HG03060 (cell line): ENCODE measurements around the gene USP6NL.
A peak's percentile ranks its signal among the peaks of the same experiment; 100 is the strongest.

Experiments
- ATAC-seq: cut with Tn5 transposase; IDR thresholded peaks from one replicate; pipeline ENCODE4 v1.9.1; 2021; ENCODE audit warnings: low read depth, moderate number of reproducible peaks; ENCODE audit not compliant: unreplicated experiment

USP6NL gene

DNA sequence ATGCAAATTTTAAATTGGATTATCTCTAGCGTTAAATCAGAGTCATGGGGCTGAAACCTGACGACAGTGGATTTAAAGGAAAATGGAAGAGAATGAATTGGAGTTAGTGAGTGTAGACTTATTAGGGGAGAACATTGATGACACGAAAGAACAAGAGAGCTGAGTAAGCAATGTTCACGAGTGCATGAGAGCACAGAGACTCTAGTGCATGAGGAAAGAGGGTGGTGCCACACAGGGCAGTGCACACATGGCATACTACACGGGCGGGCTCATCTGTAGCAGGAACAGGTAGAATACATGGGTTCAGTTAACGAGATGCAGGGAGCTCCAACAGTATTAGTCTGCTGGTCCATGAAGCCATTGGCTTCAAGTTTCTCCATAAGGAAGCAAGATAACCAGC lies 53.9 kb downstream of the USP6NL start:
- ATAC-seq: no peak

DNA sequence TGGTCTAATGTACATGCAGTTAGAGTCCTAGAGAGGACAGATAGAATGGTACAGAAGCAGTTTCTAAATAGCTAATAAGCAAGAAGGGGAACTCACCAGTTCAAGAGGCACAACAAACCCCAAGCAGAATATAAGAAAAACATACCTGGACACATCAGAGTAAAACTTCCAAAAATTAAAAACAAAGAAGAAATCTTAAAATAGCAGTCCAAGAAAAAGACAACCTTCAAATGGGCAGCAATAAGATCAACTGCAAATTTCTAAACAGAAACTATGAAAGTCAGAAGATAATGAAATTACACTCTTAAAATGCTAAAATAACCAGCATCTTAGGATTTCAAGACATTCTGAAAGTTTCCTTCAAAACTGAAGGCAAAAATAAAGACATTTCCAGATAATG lies 55.9 kb downstream of the USP6NL start:
- ATAC-seq: no peak

DNA sequence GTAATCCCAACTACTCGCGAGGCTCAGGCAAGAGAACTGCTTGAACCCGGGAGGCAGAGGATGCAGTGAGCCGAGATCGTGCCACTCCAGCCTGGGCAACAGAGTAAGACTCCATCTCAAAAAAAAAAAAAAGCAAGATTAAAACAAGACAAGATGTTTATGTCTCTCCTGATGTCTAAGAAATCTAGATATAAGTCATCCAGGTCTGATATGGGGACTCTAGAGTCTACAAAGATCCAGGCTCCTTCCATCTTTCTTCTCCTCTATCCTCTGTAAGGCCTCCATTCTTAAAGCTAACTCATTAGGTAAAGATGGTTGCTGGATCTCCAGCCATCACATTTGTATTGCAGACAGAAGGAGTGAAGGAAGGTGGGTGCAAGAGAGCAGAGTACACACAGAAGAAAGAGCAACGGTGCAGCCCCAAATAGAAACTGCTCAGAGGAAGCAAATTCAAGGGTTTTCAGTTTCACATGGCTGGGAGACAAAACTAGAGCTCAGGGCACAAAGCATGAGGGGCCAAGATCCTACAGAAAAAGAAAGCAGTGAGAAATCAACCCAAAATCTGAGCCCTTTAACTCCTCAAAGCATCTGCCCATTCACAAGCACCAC lies 57.6 kb downstream of the USP6NL start:
- ATAC-seq: peak; percentile 52

DNA sequence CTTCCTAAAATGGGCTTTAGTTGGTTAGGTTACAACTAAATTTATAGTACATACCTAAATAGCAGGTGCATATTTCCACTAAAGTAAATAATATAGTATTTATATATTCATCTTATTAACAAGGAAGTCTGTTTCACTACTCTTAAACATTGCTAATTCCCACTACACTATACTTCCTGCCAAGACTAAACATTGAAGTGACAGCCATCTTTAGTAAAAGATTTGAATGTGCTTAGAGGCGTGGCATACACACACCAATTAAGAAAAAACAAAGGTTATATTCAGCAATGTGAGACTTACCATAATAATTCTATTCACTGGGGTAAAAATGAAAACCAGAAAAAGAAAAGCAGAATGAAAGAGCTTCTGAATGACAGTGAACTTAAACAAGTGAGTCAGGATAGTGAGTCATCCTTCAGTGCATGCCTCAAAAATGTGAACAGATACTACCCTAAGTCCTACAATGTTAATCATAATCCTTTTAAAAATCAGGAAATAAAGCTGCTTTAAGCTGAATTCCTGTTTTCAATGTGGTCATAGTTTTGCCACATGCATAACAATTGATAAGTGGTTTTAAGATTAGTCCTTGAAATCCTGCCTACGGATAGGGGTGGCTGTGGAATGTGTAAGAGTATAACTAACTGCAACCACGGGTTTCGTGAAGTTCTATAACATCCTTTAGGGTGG lies 59.4 kb downstream of the USP6NL start:
- no peak for ATAC-seq

DNA sequence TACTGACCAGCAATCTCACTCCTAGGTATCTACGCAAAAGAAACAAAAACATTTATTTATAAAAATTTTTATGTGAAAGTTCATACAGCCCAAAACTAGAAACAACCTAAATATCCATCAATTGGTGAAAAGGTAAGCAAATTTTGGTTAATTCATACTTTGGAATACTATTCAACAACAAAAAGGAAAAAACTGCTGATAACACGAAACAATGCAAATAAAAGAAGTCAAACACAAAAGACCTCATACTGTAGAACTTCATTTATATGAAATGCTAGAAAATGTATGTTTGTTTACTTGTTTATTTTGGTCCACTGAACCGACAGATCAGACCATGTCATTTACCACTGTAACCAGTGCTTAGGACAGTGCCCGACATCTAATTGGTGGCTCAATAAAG lies 60.3 kb downstream of the USP6NL start:
- ATAC-seq: no peak

DNA sequence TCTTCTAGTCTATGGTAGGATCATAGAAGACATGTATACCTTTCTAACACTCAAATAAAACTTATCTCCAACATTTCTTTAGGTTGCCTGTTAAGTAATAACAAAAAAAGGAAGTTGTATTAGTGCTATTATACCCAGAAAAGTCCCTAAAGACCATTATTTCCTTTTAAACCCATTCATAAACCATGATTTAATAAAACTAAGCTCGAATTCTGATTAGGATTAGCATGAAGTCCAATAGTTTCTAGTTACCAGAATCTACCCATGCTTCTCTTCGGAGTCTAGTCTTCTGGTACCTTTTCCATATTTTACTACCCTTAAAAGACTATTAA lies 62.7 kb downstream of the USP6NL start:
- ATAC-seq: no peak

DNA sequence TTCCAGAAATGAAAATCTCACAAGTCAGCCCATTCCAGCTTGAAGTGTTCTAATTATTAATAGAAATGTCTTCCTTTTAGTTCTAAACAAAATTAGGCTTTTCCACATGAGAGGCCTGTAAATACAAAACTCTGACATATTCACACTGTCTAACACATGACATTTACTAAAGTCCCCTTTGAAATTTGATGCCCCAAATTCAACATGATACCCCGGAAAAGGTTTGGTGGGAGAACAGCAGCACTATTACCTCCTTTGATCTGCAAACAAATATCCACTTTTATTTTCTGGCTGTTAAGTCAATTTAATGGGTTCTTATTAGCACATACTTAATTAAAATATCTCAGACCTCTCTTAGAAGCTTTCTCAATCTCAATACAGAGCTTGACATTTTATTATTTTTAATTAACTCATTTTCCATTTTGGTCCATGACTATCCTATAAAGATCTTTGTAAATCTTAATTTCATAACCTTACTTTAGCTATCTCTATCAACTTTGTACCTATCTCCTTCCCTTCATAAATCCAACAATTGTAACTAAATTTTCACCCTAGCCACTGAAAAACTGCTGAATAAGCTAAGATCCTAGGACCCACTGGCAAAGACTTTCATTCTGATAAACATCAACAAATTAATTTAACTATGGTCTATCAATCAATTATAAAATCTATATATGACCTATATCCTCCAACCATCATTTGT lies 63.2 kb downstream of the USP6NL start:
- no peak for ATAC-seq

DNA sequence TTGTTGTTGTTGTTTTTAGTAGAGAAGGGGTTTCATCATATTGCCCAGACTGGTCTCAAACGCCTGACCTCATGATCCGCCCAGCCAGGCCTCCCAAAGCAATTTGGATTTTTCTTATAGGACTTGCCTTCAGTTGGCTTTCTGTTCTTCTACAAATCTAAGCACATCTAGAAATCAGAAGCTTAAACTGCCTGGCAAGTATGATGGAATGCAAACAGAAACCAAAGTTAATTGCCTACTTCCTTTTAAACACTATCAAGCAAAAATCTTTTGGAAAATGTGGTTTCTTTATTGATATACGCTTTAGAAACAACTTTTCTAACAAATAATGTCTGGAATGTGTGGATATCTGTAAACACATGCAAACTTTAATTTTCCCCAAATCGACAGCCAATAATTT lies 64.9 kb downstream of the USP6NL start:
- ATAC-seq: no peak

DNA sequence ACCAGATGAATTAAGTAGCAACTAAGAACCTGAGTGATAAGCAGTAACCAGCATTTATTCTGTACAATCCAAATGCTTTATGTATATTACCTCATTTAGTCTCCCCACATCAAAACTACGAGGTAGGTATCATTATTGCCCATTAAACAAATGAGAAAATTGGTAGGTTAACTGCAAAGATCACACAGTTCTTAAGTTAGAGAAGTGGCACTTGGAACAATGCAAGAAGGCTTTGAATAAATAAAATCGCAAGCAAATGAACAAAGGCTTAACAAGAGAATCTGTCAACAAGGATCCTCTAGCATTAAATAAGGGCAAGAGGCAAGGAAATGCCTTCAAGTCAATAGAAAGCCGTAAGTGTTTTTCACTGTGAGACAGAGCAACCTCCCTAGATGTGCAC lies 70.2 kb downstream of the USP6NL start:
- no peak for ATAC-seq

DNA sequence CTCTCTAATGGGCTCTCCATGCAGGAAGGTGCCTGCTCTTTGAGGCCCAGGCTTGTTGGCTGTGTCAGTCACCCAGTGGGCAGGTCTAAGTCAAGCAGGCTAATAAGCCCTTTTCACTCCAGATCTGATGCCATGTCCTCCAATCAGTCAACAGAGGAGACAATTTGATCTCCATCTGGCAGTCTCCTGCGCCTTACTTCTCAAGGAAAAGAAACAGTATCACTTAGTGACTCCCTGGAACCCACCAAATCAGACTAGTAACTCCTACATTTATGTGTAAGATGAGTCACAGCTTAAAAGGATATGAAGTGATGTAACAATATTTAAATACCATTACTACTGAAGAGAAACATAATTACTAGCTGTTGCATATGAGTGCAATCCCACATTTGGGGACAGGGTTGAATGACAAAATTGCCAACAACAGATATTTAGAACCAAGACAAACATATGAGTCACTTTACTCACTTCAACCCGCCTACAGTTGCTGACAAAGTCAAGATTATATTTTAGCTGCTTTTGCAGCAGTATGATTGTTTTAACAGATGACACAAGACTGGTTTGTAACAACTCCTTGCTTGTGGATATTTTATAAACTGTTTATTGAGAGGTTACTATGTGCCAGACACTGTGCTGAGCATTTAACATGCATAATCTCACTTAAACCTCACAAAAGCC lies 72.1 kb downstream of the USP6NL start:
- ATAC-seq: no peak

DNA sequence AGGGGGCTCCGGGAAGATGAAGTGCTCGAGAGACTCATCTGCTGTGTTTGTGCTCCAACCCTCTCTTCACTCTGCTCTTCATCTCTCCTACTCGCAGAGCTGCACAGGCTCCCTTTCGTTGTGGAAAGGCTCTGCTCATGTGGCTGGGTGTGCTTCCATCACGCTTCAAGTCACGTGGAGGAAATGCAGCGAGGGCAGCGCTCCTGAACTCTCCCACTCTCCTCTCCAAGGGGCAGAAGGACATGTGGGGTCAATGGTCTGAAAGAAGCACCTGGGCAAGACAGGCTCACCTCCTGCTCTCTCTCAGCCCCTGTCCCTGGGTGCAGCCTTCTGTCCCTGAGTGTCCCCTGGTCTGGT lies 72.6 kb downstream of the USP6NL start:
- no peak for ATAC-seq

DNA sequence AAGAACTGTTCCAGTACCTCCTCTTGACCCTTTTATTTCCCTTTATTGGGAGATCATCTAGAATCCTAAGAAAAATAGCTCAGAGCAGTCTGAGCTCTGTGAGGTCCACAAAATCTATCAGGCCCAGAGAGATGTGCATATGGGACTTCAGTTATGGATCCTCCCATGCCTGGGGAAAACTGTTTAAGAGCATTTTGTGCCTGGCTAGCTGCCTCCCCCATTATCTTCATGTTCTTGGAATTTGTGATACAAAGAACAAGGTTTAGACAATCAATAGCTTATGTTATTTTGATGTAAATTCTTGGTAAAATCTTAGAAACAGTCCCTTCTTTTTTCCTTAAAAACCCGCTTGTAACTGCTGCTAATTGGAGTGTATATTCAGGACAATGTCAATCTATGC lies 75.2 kb downstream of the USP6NL start:
- ATAC-seq: no peak

DNA sequence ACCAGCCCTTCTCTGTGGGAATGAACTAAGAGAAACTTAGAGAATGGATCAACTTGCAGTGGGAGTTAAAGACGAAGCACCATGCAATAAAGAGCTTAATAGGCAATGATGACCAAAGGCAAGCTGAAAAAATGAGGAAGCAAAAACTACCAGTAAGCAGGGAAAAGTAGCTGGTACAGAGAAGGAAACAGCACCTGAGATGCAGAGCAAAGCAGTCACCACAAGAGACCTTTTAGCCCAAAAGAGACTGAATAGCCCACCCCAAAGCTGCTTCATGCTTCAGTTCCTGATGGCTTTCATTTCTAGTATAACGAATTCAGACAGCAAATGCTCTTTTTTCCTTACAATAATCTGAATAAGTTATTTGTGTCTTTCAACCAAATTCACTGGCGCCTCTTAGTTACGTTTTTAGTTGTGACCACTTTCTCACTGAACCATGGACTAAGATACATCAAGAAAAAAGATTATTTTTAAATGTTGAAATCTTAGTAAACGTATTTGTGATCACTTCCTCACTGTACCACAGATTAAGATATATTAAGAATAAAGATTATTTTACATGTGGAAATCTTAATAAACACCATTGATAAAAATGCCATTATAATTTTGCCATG lies 76.0 kb downstream of the USP6NL start:
- ATAC-seq: no peak

DNA sequence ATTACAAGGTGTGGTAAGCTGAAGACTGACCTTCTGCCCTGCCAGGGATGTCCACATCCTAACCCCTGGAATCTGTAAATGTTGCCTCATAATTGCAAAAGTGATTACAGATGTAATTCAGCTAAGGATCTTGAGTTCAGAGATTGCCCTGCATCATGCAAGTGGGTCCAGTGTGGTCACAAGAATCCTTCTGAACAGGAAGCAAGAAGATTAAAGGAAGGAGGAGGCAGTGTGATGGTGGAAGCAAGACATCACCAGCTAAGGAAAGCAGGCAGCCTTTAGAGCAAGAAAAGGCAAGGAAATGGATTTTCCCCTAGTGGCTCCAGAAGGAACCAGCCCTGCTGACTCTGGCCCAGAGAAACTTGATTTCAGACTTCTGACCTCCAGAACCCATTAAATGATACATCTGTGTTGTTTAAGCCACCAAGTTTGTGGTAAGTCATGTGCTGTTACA lies 78.1 kb downstream of the USP6NL start:
- no peak for ATAC-seq

DNA sequence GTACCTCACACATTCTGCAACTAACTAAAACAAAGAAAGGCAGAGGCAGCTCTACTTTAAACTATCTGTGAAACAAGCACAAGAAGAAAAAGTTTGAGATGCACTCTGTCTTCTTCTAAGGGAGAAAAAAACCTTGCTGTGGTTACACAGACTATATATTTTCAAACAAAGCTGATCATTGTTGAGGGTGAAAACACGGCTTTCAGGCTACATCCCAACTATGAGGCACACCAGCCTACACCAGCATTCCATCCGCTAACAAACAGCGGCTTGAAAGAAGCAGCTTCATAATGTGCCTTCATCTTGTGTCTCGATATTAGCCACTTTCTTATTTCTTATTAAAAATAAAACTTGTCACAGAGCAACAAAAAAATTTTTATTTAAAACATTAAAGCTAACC lies 79.1 kb downstream of the USP6NL start:
- no peak for ATAC-seq

DNA sequence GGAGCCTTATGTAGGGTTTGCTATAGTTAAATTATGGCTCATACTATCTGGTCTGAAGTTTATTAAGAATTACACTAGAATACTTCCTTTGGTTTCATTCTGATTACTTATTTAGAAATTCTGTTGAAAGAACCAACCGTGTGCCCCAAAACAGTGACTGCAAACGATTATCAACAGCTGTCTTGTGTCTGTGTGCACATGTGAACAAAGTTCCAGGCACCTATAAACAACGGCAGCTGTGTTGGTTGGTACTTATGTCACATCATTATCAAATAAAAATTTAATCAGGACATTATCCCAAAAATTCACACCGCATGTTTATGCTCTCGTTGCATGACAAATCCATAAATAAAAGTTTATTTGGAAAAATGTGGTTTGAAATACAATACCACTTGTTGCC lies 80.6 kb downstream of the USP6NL start:
- no peak for ATAC-seq

DNA sequence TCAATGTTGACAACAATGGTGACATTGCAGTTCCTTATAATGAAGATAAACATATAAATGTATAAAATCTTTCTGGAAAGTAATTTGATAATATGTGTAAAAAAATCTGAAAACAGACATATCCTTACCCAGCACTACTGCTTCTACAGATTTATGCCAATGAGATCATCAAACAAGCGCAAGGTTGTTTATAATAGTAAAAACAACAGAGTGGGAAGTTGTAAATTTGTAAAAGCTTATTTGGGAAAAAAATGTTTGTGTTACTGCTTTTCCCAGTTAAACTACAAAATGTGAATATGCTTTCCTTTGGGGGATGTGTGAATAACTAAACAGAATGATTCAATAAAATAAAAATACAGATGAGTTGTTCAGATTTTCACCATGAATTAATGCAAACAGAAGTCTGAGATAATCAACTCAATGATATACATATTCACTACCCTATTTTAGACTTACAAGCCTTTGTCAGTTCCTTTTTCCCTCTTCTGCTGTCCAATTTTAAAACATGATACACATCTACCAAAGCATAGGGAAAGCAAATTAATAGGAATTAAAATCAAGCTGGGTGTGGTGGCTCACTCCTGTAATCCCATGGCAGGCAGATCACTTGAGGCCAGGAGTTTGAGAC lies 82.1 kb downstream of the USP6NL start:
- ATAC-seq: no peak

DNA sequence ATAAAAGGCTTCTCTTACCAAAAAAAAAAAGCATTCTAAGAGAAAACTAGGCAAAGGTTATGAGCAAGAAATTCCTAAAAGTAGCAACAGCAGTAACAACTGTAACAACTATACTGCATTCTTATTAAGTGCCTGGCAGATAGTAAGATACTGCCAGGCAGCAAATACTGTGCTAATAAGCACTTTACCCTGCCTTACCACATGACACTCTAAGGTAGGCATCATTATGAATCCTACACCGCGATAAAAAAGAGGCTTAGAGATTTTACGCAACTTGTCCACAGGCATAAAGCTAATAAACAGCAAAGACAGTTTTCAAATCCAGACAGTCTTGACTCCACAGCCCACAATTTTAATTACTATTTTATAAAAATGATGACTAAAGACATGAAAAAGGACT lies 83.2 kb downstream of the USP6NL start:
- ATAC-seq: no peak

DNA sequence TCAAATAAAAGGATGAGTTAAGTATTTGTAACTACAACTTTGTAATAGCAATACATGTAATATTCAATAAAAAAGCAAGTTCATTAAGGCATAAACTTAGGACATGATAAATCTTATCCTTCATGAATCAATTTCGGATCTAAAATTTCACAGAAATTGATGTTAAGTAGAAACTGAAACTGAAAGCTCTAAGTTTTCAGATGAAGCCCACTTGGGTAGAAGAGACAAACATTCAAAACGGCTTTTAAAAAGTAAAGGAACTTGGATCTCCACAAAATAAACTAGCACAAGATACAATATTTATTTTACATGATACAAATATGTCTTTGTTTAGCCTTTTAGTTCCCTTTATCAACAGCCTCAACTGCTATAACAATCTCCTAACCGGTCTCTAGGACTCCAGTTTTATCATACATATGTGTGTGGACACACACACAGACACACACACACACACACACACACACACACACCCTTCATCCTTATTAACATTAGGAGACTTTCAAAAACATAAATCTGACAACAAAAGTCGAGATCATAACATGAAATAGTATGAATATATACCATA lies 83.7 kb downstream of the USP6NL start:
- ATAC-seq: no peak

DNA sequence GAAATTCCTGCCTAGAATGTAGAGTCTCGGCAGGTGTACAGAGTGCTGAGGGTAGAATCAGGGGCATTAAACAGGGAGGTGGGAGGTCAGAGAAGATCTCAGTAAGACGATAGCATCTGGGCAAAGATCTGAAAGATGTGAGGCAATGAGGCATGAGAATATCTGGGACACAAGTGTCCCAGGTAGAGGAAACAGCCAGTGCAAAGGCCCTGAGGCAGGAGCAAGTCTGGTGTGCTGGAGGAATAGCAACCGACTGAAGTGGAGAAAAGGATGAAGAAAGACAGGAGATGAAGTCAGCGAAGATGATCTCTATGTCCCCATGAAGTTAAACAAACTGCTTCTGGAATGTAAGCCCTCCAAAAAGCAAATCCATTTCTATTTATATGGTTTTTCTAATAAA lies 84.4 kb downstream of the USP6NL start:
- ATAC-seq: no peak
